GM11168 (cell line): ENCODE measurements around the gene CXCL14.
"Not testable (repeated sequence)": the region's sequence is repeated elsewhere in the genome, so short reads cannot be mapped to it uniquely, and the experiment has no call there.

Experiments
- in situ Hi-C: fragments of 300-500 bp; cut with MboI; formaldehyde crosslinking; loops from one replicate; pipeline ENCODE4 v1.12.0; 2022; ENCODE audit warnings: low sequenced_read_pairs; ENCODE audit not compliant: unreplicated experiment

Gene CXCL14

GRCh38 chr5:135547590-135548254, 31.1 kb downstream of the CXCL14 start:
- in situ Hi-C loops = no loop called here

GRCh38 chr5:135546912-135547311, 31.9 kb downstream of the CXCL14 start:
- in situ Hi-C loops = no loop called here

- in situ Hi-C loops = no loop called here
Measured at GRCh38 chr5:135546101-135546500, 32.7 kb downstream of the CXCL14 start.

- in situ Hi-C loops = no loop called here
Measured at GRCh38 chr5:135545099-135545498, 33.7 kb downstream of the CXCL14 start.

- in situ Hi-C loops = no loop called here
Measured at GRCh38 chr5:135543485-135544304, 35.1 kb downstream of the CXCL14 start.

- in situ Hi-C loops = no loop called here
Measured at GRCh38 chr5:135543001-135543484, 35.7 kb downstream of the CXCL14 start.

GRCh38 chr5:135541807-135542502, 36.8 kb downstream of the CXCL14 start:
- in situ Hi-C loops = no loop called here

GRCh38 chr5:135539430-135540005, 39.3 kb downstream of the CXCL14 start:
- in situ Hi-C loops = no loop called here

- in situ Hi-C loops = no loop called here
Measured at GRCh38 chr5:135538261-135538660, 40.5 kb downstream of the CXCL14 start.

- in situ Hi-C loops = no loop called here
Measured at GRCh38 chr5:135537745-135538144, 41.0 kb downstream of the CXCL14 start.

- in situ Hi-C loops = no loop called here
Measured at GRCh38 chr5:135537271-135537670, 41.5 kb downstream of the CXCL14 start.

GRCh38 chr5:135535820-135536801, 42.7 kb downstream of the CXCL14 start, which contains the start of gene NEUROG1:
Gene NEUROG1 (minus strand): TSS chr5:135535964. CDS start chr5:135535690, 274 bp downstream.
- in situ Hi-C loops = no loop called here

- in situ Hi-C loops = no loop called here
Measured at GRCh38 chr5:135535420-135535819, 43.4 kb downstream of the CXCL14 start.

- in situ Hi-C loops = no loop called here
Measured at GRCh38 chr5:135534609-135535419, 44.0 kb downstream of the CXCL14 start.

GRCh38 chr5:135533794-135534193, 45.0 kb downstream of the CXCL14 start:
- in situ Hi-C loops = no loop called here

- in situ Hi-C loops = no loop called here
Measured at GRCh38 chr5:135533334-135533733, 45.5 kb downstream of the CXCL14 start.

GRCh38 chr5:135529576-135529975, 49.2 kb downstream of the CXCL14 start:
- in situ Hi-C loops = not testable (repeated sequence)

GRCh38 chr5:135526924-135527323, 51.9 kb downstream of the CXCL14 start:
- in situ Hi-C loops = no loop called here
